ENCODE data around the gene SLC25A25. TPM values are rescaled to one million over a fixed set of nuclear protein-coding genes. Genes with fewer than 3 reads are reported as not detected.

The SLC25A25 gene
- total and polyA plus RNA-seq, 9 of the 15 experiments (the other 6 are each of a cell fraction or from before 2014, with no cell fraction given): 0.07 to 35.9 (median 23.2) TPM

DNA sequence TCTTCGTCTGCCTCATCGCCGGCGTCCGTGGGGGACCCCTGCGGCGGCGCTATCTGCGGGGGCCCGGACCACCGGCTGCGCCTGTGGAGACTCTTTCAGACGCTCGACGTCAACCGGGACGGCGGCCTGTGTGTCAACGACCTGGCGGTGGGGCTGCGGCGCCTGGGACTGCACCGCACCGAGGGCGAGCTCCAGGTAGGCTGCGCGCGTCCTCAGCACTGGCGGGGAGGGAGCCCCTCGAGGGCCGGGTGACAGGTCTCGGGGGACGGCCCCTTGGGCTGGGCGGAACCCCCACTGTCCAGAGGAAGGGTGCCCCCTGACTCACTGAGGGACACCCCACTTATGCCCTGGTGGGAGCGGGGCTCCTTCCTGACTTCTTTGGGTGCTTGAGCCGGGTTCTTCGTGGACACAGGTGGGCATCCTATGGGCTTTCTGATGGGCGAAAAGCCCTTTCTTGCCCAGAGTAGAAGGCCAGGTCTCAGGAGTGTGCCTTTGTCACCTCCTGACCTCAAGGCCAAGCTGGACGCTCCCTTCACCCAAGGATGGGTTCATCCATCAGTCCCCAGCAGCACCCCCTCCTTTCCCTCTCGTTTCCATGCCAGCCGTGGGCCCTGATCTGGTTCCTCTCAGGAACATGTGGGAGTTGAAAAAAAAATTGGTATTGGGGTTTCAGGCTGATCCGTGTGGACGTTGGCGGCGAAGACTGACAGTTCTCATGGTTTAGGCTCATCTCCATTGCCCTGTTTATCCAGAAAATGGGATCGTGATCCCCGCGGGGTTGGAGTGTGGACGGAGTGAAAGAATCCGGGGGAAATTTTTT is 564 bp downstream of the SLC25A25 start (continued):
- TF ChIP-seq ATF1 (CRISPR knock-in tag; IDR thresholded peaks at IDR 0.05) (no peak), ATF1 (tag; IDR thresholded peaks at IDR 0.05) (no peak), SMAD4 (CRISPR knock-in tag; conservative IDR thresholded peaks at IDR 0.05) (peak; percentile 60), ZNF511 (CRISPR knock-in tag; IDR thresholded peaks at IDR 0.05) (no peak), ZNF561 (CRISPR knock-in tag; conservative IDR thresholded peaks at IDR 0.05) (no peak), ZFPM2 (CRISPR knock-in tag; IDR thresholded peaks at IDR 0.05) (no peak), RFX7 (CRISPR knock-in tag; IDR thresholded peaks at IDR 0.05) (no peak), PRPF4 (IDR thresholded peaks at IDR 0.05; ENCODE audit: insufficient read depth, low read depth, low read length, poor library complexity, severe bottlenecking) (no peak), E2F1 (CRISPR knock-in tag; IDR thresholded peaks at IDR 0.05) (no peak)
- TF ChIP-seq, protein P1, sequence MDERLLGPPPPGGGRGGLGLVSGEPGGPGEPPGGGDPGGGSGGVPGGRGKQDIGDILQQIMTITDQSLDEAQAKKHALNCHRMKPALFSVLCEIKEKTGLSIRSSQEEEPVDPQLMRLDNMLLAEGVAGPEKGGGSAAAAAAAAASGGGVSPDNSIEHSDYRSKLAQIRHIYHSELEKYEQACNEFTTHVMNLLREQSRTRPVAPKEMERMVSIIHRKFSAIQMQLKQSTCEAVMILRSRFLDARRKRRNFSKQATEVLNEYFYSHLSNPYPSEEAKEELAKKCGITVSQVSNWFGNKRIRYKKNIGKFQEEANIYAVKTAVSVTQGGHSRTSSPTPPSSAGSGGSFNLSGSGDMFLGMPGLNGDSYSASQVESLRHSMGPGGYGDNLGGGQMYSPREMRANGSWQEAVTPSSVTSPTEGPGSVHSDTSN (CRISPR knock-in tag; IDR thresholded peaks at IDR 0.05; ENCODE audit: low read depth): no peak
- TF ChIP-seq, protein P1 (tag; conservative IDR thresholded peaks at IDR 0.05; ENCODE audit: low read depth): no peak
- TF ChIP-seq, protein P2, sequence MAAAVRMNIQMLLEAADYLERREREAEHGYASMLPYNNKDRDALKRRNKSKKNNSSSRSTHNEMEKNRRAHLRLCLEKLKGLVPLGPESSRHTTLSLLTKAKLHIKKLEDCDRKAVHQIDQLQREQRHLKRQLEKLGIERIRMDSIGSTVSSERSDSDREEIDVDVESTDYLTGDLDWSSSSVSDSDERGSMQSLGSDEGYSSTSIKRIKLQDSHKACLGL (CRISPR knock-in tag; IDR thresholded peaks at IDR 0.05; ENCODE audit: borderline replicate concordance, poor library complexity, severe bottlenecking): no peak
- TF ChIP-seq, protein P3, sequence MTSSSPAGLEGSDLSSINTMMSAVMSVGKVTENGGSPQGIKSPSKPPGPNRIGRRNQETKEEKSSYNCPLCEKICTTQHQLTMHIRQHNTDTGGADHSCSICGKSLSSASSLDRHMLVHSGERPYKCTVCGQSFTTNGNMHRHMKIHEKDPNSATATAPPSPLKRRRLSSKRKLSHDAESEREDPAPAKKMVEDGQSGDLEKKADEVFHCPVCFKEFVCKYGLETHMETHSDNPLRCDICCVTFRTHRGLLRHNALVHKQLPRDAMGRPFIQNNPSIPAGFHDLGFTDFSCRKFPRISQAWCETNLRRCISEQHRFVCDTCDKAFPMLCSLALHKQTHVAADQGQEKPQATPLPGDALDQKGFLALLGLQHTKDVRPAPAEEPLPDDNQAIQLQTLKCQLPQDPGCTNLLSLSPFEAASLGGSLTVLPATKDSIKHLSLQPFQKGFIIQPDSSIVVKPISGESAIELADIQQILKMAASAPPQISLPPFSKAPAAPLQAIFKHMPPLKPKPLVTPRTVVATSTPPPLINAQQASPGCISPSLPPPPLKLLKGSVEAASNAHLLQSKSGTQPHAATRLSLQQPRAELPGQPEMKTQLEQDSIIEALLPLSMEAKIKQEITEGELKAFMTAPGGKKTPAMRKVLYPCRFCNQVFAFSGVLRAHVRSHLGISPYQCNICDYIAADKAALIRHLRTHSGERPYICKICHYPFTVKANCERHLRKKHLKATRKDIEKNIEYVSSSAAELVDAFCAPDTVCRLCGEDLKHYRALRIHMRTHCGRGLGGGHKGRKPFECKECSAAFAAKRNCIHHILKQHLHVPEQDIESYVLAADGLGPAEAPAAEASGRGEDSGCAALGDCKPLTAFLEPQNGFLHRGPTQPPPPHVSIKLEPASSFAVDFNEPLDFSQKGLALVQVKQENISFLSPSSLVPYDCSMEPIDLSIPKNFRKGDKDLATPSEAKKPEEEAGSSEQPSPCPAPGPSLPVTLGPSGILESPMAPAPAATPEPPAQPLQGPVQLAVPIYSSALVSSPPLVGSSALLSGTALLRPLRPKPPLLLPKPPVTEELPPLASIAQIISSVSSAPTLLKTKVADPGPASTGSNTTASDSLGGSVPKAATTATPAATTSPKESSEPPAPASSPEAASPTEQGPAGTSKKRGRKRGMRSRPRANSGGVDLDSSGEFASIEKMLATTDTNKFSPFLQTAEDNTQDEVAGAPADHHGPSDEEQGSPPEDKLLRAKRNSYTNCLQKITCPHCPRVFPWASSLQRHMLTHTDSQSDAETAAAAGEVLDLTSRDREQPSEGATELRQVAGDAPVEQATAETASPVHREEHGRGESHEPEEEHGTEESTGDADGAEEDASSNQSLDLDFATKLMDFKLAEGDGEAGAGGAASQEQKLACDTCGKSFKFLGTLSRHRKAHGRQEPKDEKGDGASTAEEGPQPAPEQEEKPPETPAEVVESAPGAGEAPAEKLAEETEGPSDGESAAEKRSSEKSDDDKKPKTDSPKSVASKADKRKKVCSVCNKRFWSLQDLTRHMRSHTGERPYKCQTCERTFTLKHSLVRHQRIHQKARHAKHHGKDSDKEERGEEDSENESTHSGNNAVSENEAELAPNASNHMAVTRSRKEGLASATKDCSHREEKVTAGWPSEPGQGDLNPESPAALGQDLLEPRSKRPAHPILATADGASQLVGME (CRISPR knock-in tag; IDR thresholded peaks at IDR 0.05): no peak
